Activated naive CD4-positive, alpha-beta T cell treated with anti-CD3 and anti-CD28 coated beads, Interleukin-2, amount 10 ng/mL, durations not matched to agents 7 days and 5 days (primary cell): ENCODE data around the gene PIGU.
"Not testable (repeated sequence)": the region's sequence is repeated elsewhere in the genome, so short reads cannot be mapped to it uniquely, and the experiment has no call there.

Experiments used
- CTCF ChIA-PET: fragments of 350-600 bp; sonication (Branson Sonifier 250); formaldehyde crosslinking; loops from one replicate; lab custom pipeline; 2021; ENCODE audit warnings: antibody characterized with exemption; lab: Charles Lee
- DNase-seq: peaks from one replicate; pipeline ENCODE4 v3.0.0-alpha.2; 2020
- H3K27ac Mint-ChIP-seq: one replicate; pipeline ENCODE4 v1.8.0; 2021; ENCODE audit warnings: mild to moderate bottlenecking, moderate library complexity, mixed read lengths
- H3K27me3 Mint-ChIP-seq: one replicate; pipeline ENCODE4 v1.8.0; 2021; ENCODE audit warnings: mild to moderate bottlenecking, mixed read lengths
- H3K36me3 Mint-ChIP-seq: one replicate; pipeline ENCODE4 v1.8.0; 2021; ENCODE audit warnings: mixed read lengths
- H3K4me1 Mint-ChIP-seq: one replicate; pipeline ENCODE4 v1.8.0; 2021; ENCODE audit warnings: mixed read lengths
- H3K4me3 Mint-ChIP-seq: one replicate; pipeline ENCODE4 v1.8.0; 2021; ENCODE audit warnings: mild to moderate bottlenecking, moderate library complexity, mixed read lengths
- H3K9me3 Mint-ChIP-seq: one replicate; pipeline ENCODE4 v1.8.0; 2021; ENCODE audit warnings: mixed read lengths

PIGU gene

GRCh38 chr20:34634392-34634791, 42.5 kb downstream of the PIGU start:
- Mint-ChIP-seq H3K4me1 (no peaks in the 10 kb centered on the region), H3K36me3 (peaks cover 32% of the 10 kb centered on the region), H3K9me3 (no peaks in the 10 kb centered on the region), H3K4me3 (no peak overlapping the region), H3K27ac (no peak overlapping the region), H3K27me3 (no peaks in the 10 kb centered on the region)
- CTCF ChIA-PET: interaction anchor here (1.1 to 1.8 kb wide), 2 partner anchors 69 to 73 kb away, joined by 3 to 5 read pairs; partner anchors contain the start of gene TP53INP2
- DNase-seq: no peak

- H3K4me1 Mint-ChIP-seq: no peaks in the 10 kb centered on the region
- H3K36me3 Mint-ChIP-seq: peaks cover 33% of the 10 kb centered on the region
- H3K27ac Mint-ChIP-seq: no peak overlapping the region
- DNase-seq: no peak
- no peaks in the 10 kb centered on the region for H3K9me3 Mint-ChIP-seq
- no peak overlapping the region for H3K4me3 Mint-ChIP-seq
- no peaks in the 10 kb centered on the region for H3K27me3 Mint-ChIP-seq
- CTCF ChIA-PET: interaction anchor here (0.7 kb wide), 1 partner anchor 52 kb away, joined by 3 read pairs; no protein-coding TSS in a partner anchor
Measured at GRCh38 chr20:34632870-34633452, 43.9 kb downstream of the PIGU start.

- no peaks in the 10 kb centered on the region for H3K27me3 Mint-ChIP-seq
- no peaks in the 10 kb centered on the region for H3K9me3 Mint-ChIP-seq
- H3K4me1 Mint-ChIP-seq: no peaks in the 10 kb centered on the region
- peaks cover 24% of the 10 kb centered on the region for H3K36me3 Mint-ChIP-seq
- CTCF ChIA-PET: interaction anchor here (0.6 kb wide), 1 partner anchor 61 kb away, joined by 3 read pairs; no protein-coding TSS in a partner anchor
- H3K27ac Mint-ChIP-seq: no peak overlapping the region
- H3K4me3 Mint-ChIP-seq: no peak overlapping the region
- DNase-seq: no peak
Measured at GRCh38 chr20:34629904-34630303, 47.0 kb downstream of the PIGU start.

- H3K4me1 Mint-ChIP-seq: no peaks in the 10 kb centered on the region
- CTCF ChIA-PET: interaction anchor here (0.6 kb wide), 1 partner anchor 61 kb away, joined by 3 read pairs; no protein-coding TSS in a partner anchor
Measured at GRCh38 chr20:34629342-34629741, 47.5 kb downstream of the PIGU start.

GRCh38 chr20:34628026-34628425, 48.9 kb downstream of the PIGU start:
- DNase-seq: no peak
- Mint-ChIP-seq H3K4me1 (no peaks in the 10 kb centered on the region), H3K27ac (no peak overlapping the region), H3K4me3 (no peak overlapping the region), H3K36me3 (peaks cover 18% of the 10 kb centered on the region), H3K27me3 (no peaks in the 10 kb centered on the region), H3K9me3 (no peaks in the 10 kb centered on the region)
- CTCF ChIA-PET: no interaction called here

More at GRCh38 chr20:34629342-34629741, 47.5 kb downstream of the PIGU start:
- no peak for DNase-seq
- Mint-ChIP-seq H3K36me3 (peaks cover 21% of the 10 kb centered on the region), H3K27me3 (no peaks in the 10 kb centered on the region), H3K27ac (no peak overlapping the region), H3K4me3 (no peak overlapping the region), H3K9me3 (no peaks in the 10 kb centered on the region)

- H3K36me3 Mint-ChIP-seq: peaks cover 15% of the 10 kb centered on the region
- no peaks in the 10 kb centered on the region for H3K27me3 Mint-ChIP-seq
- no peaks in the 10 kb centered on the region for H3K4me1 Mint-ChIP-seq
- H3K4me3 Mint-ChIP-seq: no peak overlapping the region
- CTCF ChIA-PET: no interaction called here
- H3K9me3 Mint-ChIP-seq: no peaks in the 10 kb centered on the region
- DNase-seq: no peak
- no peak overlapping the region for H3K27ac Mint-ChIP-seq
Measured at GRCh38 chr20:34627458-34627857, 49.4 kb downstream of the PIGU start.

- Mint-ChIP-seq H3K4me3 (no peak overlapping the region), H3K36me3 (peaks cover 16% of the 10 kb centered on the region), H3K27ac (no peak overlapping the region), H3K9me3 (no peaks in the 10 kb centered on the region), H3K27me3 (no peaks in the 10 kb centered on the region), H3K4me1 (no peaks in the 10 kb centered on the region)
- CTCF ChIA-PET: no interaction called here
- DNase-seq: no peak
Measured at GRCh38 chr20:34626992-34627391, 49.9 kb downstream of the PIGU start.

- CTCF ChIA-PET: no interaction called here
- H3K4me1 Mint-ChIP-seq: peaks cover 5% of the 10 kb centered on the region
- no peak overlapping the region for H3K27ac Mint-ChIP-seq
- no peak overlapping the region for H3K4me3 Mint-ChIP-seq
- H3K36me3 Mint-ChIP-seq: peaks cover 26% of the 10 kb centered on the region
- no peak for DNase-seq
- H3K27me3 Mint-ChIP-seq: no peaks in the 10 kb centered on the region
- H3K9me3 Mint-ChIP-seq: no peaks in the 10 kb centered on the region
Measured at GRCh38 chr20:34624629-34625028, 52.3 kb downstream of the PIGU start.

GRCh38 chr20:34622821-34623451, 54.0 kb downstream of the PIGU start:
- Mint-ChIP-seq H3K27ac (no peak overlapping the region), H3K36me3 (peaks cover 22% of the 10 kb centered on the region), H3K4me3 (no peak overlapping the region), H3K27me3 (no peaks in the 10 kb centered on the region), H3K9me3 (no peaks in the 10 kb centered on the region), H3K4me1 (peaks cover 5% of the 10 kb centered on the region)
- no peak for DNase-seq
- CTCF ChIA-PET: no interaction called here

GRCh38 chr20:34621383-34622367, 55.2 kb downstream of the PIGU start:
- CTCF ChIA-PET: interaction anchor here (0.6 kb wide), 1 partner anchor 372 kb away, joined by 3 read pairs; no protein-coding TSS in a partner anchor
- Mint-ChIP-seq H3K9me3 (no peaks in the 10 kb centered on the region), H3K36me3 (peaks cover 30% of the 10 kb centered on the region), H3K27me3 (no peaks in the 10 kb centered on the region), H3K4me3 (no peak overlapping the region), H3K4me1 (peaks cover 5% of the 10 kb centered on the region), H3K27ac (peak overlapping the region; percentile 6)
- DNase-seq: no peak

GRCh38 chr20:34621036-34621343, 55.9 kb downstream of the PIGU start:
- H3K4me1 Mint-ChIP-seq: peaks cover 5% of the 10 kb centered on the region
- peaks cover 34% of the 10 kb centered on the region for H3K36me3 Mint-ChIP-seq
- H3K27ac Mint-ChIP-seq: no peak overlapping the region
- no peaks in the 10 kb centered on the region for H3K27me3 Mint-ChIP-seq
- no peaks in the 10 kb centered on the region for H3K9me3 Mint-ChIP-seq
- H3K4me3 Mint-ChIP-seq: no peak overlapping the region
- CTCF ChIA-PET: no interaction called here
- no peak for DNase-seq

- Mint-ChIP-seq H3K4me1 (peaks cover 5% of the 10 kb centered on the region), H3K36me3 (peaks cover 47% of the 10 kb centered on the region), H3K27me3 (no peaks in the 10 kb centered on the region), H3K27ac (no peak overlapping the region), H3K9me3 (no peaks in the 10 kb centered on the region), H3K4me3 (no peak overlapping the region)
- no peak for DNase-seq
- CTCF ChIA-PET: interaction anchor here (0.7 kb wide), 1 partner anchor 148 kb away, joined by 5 read pairs; no protein-coding TSS in a partner anchor
Measured at GRCh38 chr20:34618676-34619075, 58.2 kb downstream of the PIGU start.

- not testable (repeated sequence) for H3K27me3 Mint-ChIP-seq, H3K4me1 Mint-ChIP-seq, H3K27ac Mint-ChIP-seq, DNase-seq, H3K4me3 Mint-ChIP-seq, H3K9me3 Mint-ChIP-seq
- peaks cover 51% of the 10 kb centered on the region for H3K36me3 Mint-ChIP-seq
- CTCF ChIA-PET: interaction anchor here (0.7 to 1.2 kb wide), 2 partner anchors 8 to 321 kb away, joined by 3 to 4 read pairs; no protein-coding TSS in a partner anchor
Measured at GRCh38 chr20:34616913-34617312, 60.0 kb downstream of the PIGU start.

GRCh38 chr20:34615477-34615876, 61.4 kb downstream of the PIGU start:
- CTCF ChIA-PET: no interaction called here
- no peak for DNase-seq
- no peak overlapping the region for H3K4me3 Mint-ChIP-seq
- no peaks in the 10 kb centered on the region for H3K27me3 Mint-ChIP-seq
- H3K4me1 Mint-ChIP-seq: no peaks in the 10 kb centered on the region
- H3K36me3 Mint-ChIP-seq: peaks cover 42% of the 10 kb centered on the region
- peaks cover 3% of the 10 kb centered on the region for H3K9me3 Mint-ChIP-seq
- H3K27ac Mint-ChIP-seq: no peak overlapping the region
